ELR (cell line): Measurements from ENCODE around the gene CALHM3.
"Not testable (repeated sequence)": the region's sequence is repeated elsewhere in the genome, so short reads cannot be mapped to it uniquely, and the experiment has no call there.

ENCODE experiments used
- DNase-seq: peaks from one replicate; pipeline ENCODE4 v3.0.0-alpha.2; 2015; ENCODE audit warnings: low read depth

Gene CALHM3

DNA sequence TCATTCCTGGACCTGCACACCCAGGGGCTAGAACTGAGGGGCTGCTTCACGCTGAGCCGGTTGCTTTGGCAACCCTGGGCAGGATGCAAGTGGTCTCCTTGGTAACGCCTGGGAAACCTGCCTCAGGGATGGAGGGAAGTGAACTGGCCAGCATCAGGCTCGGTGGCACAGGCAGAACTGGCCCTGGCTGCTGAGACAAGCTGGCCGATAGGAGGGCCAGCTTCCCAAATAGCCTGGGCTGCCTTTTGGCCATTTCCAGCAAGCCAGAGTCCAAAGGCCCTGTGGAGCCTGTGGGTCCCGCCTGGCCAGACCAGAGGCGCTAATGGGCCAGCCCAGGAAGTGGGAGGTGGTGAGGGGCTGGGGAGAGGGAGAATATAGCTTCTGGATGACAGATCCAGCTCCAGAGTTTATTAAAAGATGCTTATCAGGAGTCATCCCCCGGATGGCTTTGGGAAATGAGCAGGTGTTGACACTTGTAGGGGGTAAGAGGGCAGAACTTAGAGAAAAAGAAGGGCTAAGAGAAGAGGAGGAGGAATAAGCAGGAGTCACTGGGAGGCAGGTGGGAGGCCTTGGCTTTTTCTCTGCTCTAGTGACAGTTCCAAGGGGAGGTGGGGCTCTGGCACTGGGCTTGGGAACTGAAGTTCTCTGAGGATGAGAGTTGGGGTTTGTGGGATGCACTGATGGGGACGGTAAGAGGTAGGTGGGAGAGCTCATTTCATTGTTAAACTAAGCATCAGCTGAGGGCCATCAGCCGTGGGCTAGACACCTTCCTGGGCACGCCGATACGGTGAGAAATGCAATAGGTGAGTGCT, 24.0 kb upstream of the CALHM3 start:
- no peak for DNase-seq

DNA sequence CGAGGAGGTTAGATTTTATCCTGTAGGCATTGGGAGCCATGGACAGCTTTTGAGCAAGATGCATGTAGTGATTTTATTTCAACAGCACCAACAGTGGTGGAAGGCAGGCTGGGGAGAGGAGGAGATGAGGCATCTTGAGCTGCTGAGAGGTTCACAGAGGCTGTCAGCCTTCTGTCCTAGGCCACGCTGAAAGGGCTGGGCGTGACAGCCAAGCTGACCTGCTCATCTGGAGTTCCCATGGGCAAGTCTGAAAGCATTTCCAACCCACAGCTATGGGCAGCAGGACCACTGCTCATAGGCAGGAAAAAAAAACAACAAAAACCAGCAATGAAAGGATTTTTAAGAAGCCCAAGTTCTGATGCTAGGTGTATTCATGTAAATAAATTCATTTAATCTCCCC, 22.1 kb upstream of the CALHM3 start:
- no peak for DNase-seq

GRCh38 chr10:103500481-103500880, 21.4 kb upstream of the CALHM3 start:
- DNase-seq = no peak

- peak; percentile 26 for DNase-seq
These were observed 20.8 kb upstream of the CALHM3 start for GRCh38 chr10:103499881-103500280.

DNA sequence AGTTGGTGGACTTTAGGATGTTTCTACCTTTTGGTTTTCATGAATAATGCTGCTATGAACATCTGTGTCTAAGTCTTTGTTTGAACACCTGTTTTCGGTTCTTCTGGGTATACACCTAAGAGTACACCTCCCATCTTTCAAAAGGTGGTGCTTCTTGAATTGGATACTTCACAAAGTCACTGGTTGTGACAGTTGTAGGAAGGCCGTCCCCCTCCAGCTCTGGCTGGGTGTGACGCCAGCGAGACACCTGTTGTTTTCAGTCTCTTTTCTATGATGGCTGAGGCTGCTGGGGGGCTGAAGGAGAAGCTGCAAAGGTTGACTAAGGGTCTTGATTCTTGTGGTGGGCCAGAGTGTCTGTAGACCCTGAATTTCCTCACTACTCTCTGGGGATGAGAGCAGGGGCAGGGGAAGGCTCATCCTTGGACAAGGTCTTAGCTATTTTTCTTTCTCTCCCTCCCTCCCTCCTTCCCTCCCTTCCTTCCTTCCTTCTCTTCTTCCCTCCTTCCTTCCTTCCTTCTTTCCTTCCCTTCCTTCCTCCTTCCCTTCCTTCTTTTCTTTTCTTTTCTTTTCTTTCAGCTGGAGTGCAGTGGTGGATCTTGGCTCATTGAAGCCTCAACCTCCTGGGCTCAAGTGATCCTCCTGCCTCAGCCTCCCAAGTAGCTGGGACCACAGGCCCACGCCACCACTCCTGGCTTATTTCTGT, 20.0 kb upstream of the CALHM3 start:
- DNase-seq = no peak

GRCh38 chr10:103497161-103497915, 18.3 kb upstream of the CALHM3 start:
- no peak for DNase-seq

- no peak for DNase-seq
These were observed 16.3 kb upstream of the CALHM3 start for GRCh38 chr10:103495321-103495720.

GRCh38 chr10:103493916-103494877, 15.2 kb upstream of the CALHM3 start:
- DNase-seq = peak; percentile 16

GRCh38 chr10:103493362-103493915, 14.4 kb upstream of the CALHM3 start, which contains the start of gene NEURL1:
TSS of gene NEURL1 (plus strand) at chr10:103493705. CDS start at chr10:103494388, 683 bp downstream.
- DNase-seq = peak; percentile 27

- no peak for DNase-seq
These were observed 13.7 kb upstream of the CALHM3 start for GRCh38 chr10:103492655-103493261.

GRCh38 chr10:103491729-103492364, 12.8 kb upstream of the CALHM3 start:
- DNase-seq = peak; percentile 91

- no peak for DNase-seq
These were observed 11.9 kb upstream of the CALHM3 start for GRCh38 chr10:103490986-103491314.

- DNase-seq = no peak
These were observed 8.3 kb upstream of the CALHM3 start for GRCh38 chr10:103487410-103487708.

- DNase-seq = not testable (repeated sequence)
These were observed 7.8 kb upstream of the CALHM3 start for GRCh38 chr10:103486635-103487409.

GRCh38 chr10:103481974-103482531, 3.0 kb upstream of the CALHM3 start:
- DNase-seq = peak; percentile 81

- peak; percentile 57 for DNase-seq
These were observed 1.5 kb upstream of the CALHM3 start for GRCh38 chr10:103480521-103480920.

- no peak for DNase-seq
These were observed 369 bp downstream of the CALHM3 start for GRCh38 chr10:103478671-103479070.

GRCh38 chr10:103476046-103476768, 2.8 kb downstream of the CALHM3 start:
- peak; percentile 36 for DNase-seq

- DNase-seq = no peak
These were observed 3.6 kb downstream of the CALHM3 start for GRCh38 chr10:103475437-103475836.
